ENCODE measurements around the gene PRKN.

DNA sequence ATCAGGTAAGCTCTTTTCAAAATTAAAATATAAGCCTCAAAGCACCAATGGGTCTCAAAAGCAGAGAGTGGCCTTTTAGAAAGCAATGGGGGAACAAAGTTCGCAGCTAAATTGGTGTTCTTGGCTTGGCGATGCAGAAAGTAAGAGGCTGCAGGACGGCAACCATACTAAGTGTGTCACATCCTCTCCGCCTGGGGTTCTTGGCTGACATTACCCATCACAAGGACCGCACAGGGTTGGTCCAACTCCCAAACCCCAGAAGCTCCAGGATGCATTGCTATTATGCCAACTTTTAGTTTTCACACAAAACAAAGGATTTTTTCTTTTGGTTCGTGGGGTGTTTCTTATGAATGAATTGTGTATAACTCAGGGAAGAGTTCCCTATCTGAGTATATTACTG, 124.8 kb downstream of the PRKN start:
- TF ChIP-seq EZH2 (IDR thresholded peaks at IDR 0.05; ENCODE audit: insufficient read depth, poor library complexity, severe bottlenecking) (no peak), EZH2phosphoT487 (IDR thresholded peaks at IDR 0.05; ENCODE audit: insufficient read depth, low read depth) (no peak)
